GM12801 (cell line): Measurements from ENCODE around the gene PARD3.

Experiments used
- TF ChIP-seq, protein P1 (sequence below): IDR thresholded peaks from one replicate; pipeline ENCODE4 v1.5.1; 2011; ENCODE audit warnings: control low read depth; ENCODE audit not compliant: insufficient read length; ENCODE audit errors: extremely low read depth

The PARD3 gene

DNA sequence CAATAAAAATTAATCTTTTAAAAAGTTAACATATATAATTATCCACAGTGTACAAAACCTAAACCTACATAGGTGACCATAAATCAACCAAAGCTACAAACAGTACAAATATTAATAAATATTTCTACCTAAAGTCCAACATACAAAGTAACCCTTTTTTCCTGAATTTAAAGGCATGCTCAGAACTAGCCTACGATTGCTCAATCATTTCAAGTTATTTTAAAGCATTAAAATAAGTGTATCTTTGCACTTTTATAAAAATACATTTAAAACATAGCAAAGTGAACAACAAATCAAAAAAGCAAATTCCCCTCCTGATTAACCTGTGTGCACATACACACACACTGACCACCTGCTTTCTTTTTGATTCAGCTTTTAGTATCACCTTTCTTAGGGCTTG lies 202.2 kb downstream of the PARD3 start:
- TF ChIP-seq, protein P1, sequence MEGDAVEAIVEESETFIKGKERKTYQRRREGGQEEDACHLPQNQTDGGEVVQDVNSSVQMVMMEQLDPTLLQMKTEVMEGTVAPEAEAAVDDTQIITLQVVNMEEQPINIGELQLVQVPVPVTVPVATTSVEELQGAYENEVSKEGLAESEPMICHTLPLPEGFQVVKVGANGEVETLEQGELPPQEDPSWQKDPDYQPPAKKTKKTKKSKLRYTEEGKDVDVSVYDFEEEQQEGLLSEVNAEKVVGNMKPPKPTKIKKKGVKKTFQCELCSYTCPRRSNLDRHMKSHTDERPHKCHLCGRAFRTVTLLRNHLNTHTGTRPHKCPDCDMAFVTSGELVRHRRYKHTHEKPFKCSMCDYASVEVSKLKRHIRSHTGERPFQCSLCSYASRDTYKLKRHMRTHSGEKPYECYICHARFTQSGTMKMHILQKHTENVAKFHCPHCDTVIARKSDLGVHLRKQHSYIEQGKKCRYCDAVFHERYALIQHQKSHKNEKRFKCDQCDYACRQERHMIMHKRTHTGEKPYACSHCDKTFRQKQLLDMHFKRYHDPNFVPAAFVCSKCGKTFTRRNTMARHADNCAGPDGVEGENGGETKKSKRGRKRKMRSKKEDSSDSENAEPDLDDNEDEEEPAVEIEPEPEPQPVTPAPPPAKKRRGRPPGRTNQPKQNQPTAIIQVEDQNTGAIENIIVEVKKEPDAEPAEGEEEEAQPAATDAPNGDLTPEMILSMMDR, result no peak

DNA sequence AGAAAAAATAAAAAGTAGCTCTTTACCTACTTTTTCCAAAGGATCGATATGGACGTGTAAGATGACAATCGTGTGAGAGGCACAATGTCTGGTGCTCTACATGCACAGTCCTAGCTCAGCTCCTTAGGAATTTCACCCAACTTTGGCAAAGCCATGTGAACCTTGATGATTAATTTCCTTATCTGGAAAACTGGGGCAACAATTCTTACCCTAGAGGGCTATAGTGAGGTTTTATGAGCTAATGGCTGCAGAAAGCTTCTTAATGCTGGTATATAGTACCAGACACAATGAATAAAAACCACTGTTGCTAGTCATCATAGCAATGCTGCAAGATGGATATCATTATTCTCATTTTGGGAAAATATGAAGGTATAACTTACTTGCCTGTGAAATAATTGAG lies 202.7 kb downstream of the PARD3 start:
- TF ChIP-seq, protein P1, result no peak

DNA sequence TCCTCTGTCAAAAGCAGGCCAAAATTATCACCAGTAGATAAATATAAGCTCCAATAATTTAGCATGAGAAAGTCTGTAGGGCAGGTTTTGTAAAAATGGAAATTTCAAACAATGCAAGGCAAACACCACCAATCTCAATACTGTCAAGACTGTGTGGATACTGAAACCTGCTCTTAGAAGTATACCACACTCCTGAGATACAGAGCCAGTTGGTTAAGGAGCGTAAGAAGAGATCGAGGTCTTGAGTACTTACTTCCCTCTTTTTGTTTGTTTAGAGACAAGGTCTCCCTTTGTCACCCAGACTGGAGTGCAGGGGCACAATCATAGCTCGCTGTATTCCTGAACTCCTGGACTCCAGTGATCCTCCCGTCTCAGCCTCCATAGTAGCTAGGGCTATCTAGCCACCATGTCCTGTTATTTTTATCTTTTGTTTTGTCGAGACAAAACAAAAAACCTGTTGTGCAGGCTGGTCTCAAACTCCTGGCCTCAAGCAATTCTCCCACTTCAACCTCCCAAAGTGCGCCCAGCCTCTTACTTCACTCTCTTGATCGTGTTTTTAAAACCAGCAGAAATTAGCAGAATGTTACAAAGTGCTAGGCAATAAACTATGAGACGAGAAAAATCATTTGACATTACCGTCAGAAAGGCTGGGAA lies 205.7 kb downstream of the PARD3 start:
- TF ChIP-seq, protein P1, result no peak

DNA sequence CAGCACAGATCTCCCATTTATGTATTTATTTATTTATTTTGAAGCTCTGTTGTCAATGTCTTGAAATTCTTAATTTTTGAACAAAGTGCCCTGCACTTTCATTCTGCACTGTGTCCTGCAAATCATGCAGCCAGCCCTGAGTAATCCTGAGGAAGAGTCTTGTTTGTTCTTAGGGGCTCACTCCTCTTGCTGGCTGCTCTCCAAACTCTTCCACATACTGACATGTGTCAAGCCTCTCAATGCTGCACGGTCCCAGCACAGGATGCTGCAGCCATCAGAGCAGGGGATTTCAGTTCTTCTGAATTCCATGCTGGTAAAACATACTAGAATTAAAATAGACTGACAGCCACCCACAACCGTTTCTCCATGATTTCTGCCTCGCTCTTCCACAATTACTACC lies 207.2 kb downstream of the PARD3 start:
- TF ChIP-seq, protein P1, result no peak

DNA sequence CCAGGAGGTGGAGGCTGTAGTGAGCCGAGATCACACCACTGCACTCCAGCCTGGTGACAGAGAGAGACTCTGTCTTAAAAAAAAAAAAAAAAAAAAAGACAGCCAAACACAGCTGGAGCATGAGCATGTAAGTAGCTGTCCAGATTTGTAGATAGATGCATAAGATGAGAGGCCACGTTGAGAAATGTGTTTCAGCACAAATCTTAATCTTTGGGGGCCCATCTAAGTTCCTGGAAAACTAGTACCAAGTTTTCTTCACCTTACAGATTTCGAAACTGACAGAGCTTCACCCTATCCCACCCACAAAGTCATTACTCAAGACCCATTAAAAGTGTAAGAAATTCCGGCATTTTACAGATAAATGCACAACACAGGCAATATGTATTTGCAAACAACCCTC lies 208.2 kb downstream of the PARD3 start:
- TF ChIP-seq, protein P1, result no peak

DNA sequence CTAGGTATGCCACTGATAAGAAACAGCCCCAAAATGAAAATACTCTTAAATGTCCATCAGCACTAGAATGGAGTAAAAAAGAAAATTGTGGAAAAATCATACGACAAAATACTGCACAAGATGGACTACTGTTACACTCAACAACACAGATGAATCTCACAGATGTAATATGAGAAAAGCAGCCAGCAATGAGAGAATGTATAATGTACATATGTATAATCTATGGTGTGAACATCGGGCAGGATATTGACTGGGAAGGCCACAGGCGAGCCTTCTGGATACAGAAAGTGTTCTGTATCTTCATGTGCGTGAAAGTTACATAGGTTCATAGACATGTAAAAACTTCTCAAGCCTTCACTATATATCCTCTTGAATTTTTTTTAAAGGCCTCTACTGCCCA lies 212.6 kb downstream of the PARD3 start:
- TF ChIP-seq, protein P1, result no peak

DNA sequence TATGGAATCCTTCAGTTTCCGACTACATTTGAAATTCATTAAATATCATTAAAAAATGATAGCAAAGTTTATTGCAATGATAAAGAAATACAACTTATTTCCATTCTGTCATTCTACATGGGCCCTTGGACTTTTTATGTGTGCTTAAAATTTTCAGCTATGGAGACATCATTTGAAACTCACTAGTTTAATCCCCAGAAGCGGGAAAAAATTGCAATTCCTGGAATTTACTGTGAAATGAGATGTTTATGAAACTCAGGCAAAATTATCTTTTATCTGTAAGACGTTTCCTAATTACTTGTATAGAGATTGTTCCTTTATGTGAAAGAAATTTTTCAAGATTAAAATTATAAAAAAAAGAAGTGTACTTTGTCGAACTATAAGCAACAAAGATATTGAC lies 213.4 kb downstream of the PARD3 start:
- TF ChIP-seq, protein P1, result no peak
